Neural crest cell (in vitro differentiated cells): Measurements from ENCODE around the gene HIF3A. TPM values are rescaled to one million over a fixed set of nuclear protein-coding genes. Genes with fewer than 3 reads are reported as not detected.

Experiments
- DNase-seq: peaks from one replicate; pipeline ENCODE4 v3.0.0; 2021; ENCODE audit warnings: low read depth, mixed read lengths, low spot score
- H3K27ac Mint-ChIP-seq: one replicate; pipeline ENCODE4 v1.8.0; 2021; ENCODE audit warnings: mild to moderate bottlenecking, mixed read lengths; ENCODE audit not compliant: unreplicated experiment
- H3K27me3 Mint-ChIP-seq: 2 replicates; pipeline ENCODE4 v1.8.0; 2021; ENCODE audit warnings: low read depth, mild to moderate bottlenecking, mixed read lengths
- H3K36me3 Mint-ChIP-seq: 2 replicates; pipeline ENCODE4 v1.8.0; 2021; ENCODE audit warnings: low read depth, mild to moderate bottlenecking, mixed read lengths
- H3K4me1 Mint-ChIP-seq: 2 replicates; pipeline ENCODE4 v1.8.0; 2021; ENCODE audit warnings: mixed read lengths
- H3K4me3 Mint-ChIP-seq: one replicate; pipeline ENCODE4 v1.8.0; 2021; ENCODE audit warnings: mild to moderate bottlenecking, mixed read lengths
- H3K9me3 Mint-ChIP-seq: 2 replicates; pipeline ENCODE4 v1.8.0; 2021; ENCODE audit warnings: mixed read lengths
- total RNA-seq: library from RNA; stranded (reverse); gene quantifications from 2 replicates; pipeline ENCODE4 v1.2.1, GENCODE V29; 2021
- TF ChIP-seq, protein P1 (sequence below): fragments of 200-600 bp; sonication (generic); conservative IDR thresholded peaks from 2 replicates; pipeline ENCODE4 v1.5.0; 2021; ENCODE audit warnings: antibody characterized with exemption, mild to moderate bottlenecking

HIF3A gene
- total RNA-seq, 1 donor from 2014 or later = 7.6 TPM

GRCh38 chr19:46298479-46299003 is 1.7 kb downstream of the HIF3A start:
- no peak for DNase-seq
- H3K36me3 Mint-ChIP-seq = no peaks in the 10 kb centered on the region
- TF ChIP-seq, protein P1, sequence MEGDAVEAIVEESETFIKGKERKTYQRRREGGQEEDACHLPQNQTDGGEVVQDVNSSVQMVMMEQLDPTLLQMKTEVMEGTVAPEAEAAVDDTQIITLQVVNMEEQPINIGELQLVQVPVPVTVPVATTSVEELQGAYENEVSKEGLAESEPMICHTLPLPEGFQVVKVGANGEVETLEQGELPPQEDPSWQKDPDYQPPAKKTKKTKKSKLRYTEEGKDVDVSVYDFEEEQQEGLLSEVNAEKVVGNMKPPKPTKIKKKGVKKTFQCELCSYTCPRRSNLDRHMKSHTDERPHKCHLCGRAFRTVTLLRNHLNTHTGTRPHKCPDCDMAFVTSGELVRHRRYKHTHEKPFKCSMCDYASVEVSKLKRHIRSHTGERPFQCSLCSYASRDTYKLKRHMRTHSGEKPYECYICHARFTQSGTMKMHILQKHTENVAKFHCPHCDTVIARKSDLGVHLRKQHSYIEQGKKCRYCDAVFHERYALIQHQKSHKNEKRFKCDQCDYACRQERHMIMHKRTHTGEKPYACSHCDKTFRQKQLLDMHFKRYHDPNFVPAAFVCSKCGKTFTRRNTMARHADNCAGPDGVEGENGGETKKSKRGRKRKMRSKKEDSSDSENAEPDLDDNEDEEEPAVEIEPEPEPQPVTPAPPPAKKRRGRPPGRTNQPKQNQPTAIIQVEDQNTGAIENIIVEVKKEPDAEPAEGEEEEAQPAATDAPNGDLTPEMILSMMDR = no peak

DNA sequence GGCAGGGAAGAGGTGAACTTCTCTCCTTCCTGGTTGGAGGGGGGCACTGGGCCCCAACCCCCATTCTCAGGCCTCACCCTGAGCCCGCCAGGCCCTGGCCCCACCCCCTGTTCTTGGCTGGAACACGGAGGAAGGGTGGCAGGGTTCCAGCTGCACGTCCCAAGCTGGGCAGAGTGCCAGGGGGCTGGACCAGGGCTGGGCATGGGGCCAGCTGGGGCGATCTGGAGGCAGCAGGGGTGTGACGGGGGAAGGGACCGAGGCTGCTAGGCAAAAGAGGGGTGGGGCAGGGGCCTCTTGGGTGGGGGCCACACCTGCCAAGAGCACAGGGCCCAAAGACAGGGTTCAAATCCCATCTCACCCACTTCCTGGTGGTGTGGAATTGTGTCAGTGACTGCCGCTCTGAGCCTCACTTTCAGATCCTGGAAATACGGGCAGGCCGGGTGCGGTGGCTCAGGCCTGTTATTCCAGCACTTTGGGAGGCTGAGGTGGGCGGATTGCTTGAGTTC is 2.2 kb downstream of the HIF3A start:
- H3K27ac Mint-ChIP-seq = no peak overlapping the region

More at GRCh38 chr19:46298479-46299003, 1.7 kb downstream of the HIF3A start:
- H3K27me3 Mint-ChIP-seq = peaks cover 25% of the 10 kb centered on the region
- H3K4me1 Mint-ChIP-seq = peaks cover 22% of the 10 kb centered on the region
- H3K27ac Mint-ChIP-seq = no peak overlapping the region
- no peak overlapping the region for H3K4me3 Mint-ChIP-seq
- no peaks in the 10 kb centered on the region for H3K9me3 Mint-ChIP-seq

DNA sequence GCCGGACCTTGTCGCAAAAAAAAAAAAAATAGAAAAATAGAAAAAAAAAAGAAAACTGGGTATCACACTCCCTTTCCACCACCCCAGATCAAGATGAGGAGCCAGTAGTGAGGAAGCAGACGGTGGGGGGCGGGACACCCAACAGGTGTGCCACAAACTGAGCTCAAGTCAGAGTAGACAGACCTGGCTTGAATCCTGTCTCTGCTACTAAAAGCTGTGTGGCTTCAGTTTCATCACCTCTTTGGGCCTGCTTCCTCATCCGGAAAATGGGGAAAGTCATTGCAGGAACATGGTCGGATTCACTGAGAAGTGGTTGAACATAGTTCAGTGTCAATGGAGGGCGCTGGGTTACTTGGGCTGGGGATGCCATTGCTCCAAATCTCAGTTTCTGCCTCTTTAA is 2.9 kb downstream of the HIF3A start:
- Mint-ChIP-seq H3K4me3 (peak overlapping the region; percentile 64), H3K27me3 (peaks cover 20% of the 10 kb centered on the region), H3K9me3 (no peaks in the 10 kb centered on the region), H3K36me3 (no peaks in the 10 kb centered on the region), H3K4me1 (peaks cover 28% of the 10 kb centered on the region), H3K27ac (no peak overlapping the region)
- DNase-seq = no peak
- TF ChIP-seq, protein P1 = no peak

More for the DNA sequence above, 2.2 kb downstream of the HIF3A start:
- peaks cover 22% of the 10 kb centered on the region for H3K4me1 Mint-ChIP-seq
- no peak for DNase-seq
- TF ChIP-seq, protein P1 = no peak
- H3K9me3 Mint-ChIP-seq = no peaks in the 10 kb centered on the region
- H3K27me3 Mint-ChIP-seq = peaks cover 26% of the 10 kb centered on the region
- H3K4me3 Mint-ChIP-seq = no peak overlapping the region
- no peaks in the 10 kb centered on the region for H3K36me3 Mint-ChIP-seq

DNA sequence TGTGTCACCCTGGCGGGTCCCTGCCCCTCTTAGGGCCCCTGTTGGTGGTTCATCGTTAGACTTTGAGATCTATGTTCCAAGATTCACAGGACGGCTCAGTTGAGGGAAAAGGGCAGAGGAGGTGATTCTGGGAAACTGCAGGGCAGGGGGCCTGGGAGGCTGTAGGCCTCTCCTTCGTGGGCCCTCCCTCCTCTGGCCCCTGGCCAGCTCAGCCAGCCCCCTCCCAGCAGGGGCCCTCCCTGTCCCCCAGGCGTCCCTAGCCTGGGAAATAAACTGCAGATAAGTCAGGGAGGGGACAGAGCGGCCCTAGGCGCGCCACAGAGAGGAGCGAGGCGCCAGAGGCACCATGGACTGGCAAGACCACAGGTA is 6.5 kb downstream of the HIF3A start:
- H3K27me3 Mint-ChIP-seq = peaks cover 4% of the 10 kb centered on the region
- H3K4me1 Mint-ChIP-seq = peaks cover 25% of the 10 kb centered on the region
- no peak overlapping the region for H3K4me3 Mint-ChIP-seq
- H3K36me3 Mint-ChIP-seq = peaks cover 8% of the 10 kb centered on the region
- no peak for DNase-seq
- peaks cover 6% of the 10 kb centered on the region for H3K9me3 Mint-ChIP-seq
- TF ChIP-seq, protein P1 = no peak
- H3K27ac Mint-ChIP-seq = no peak overlapping the region

GRCh38 chr19:46303691-46304397 is 7.0 kb downstream of the HIF3A start:
- no peak overlapping the region for H3K27ac Mint-ChIP-seq
- peaks cover 4% of the 10 kb centered on the region for H3K27me3 Mint-ChIP-seq
- peak; percentile 64 for DNase-seq
- peaks cover 25% of the 10 kb centered on the region for H3K4me1 Mint-ChIP-seq
- TF ChIP-seq, protein P1 = no peak
- peak overlapping the region; percentile 45 for H3K4me3 Mint-ChIP-seq
- H3K9me3 Mint-ChIP-seq = peaks cover 6% of the 10 kb centered on the region
- H3K36me3 Mint-ChIP-seq = peaks cover 8% of the 10 kb centered on the region
